GM12892 (cell line): Measurements from ENCODE around the gene PAMR1. TPM values are rescaled to one million over a fixed set of nuclear protein-coding genes. Genes with fewer than 3 reads are reported as not detected.

Experiments
- DNase-seq: peaks from one replicate; pipeline ENCODE4 v3.0.0; 2011; ENCODE audit not compliant: insufficient read length
- FAIRE-seq: peaks from 2 replicates; lab custom pipeline; 2011; peaks lifted over from hg19 to GRCh38; lab: Jason Lieb, UNC
- POLR2A ChIP-seq: IDR thresholded peaks from 2 replicates; pipeline ENCODE4 v1.6.1; 2011; ENCODE audit warnings: low read depth, low read length, control low read depth
- POLR2AphosphoS5 ChIP-seq: IDR thresholded peaks from 2 replicates; pipeline ENCODE4 v1.6.1; 2011; ENCODE audit warnings: low read depth, low read length, control low read depth
- TAF1 ChIP-seq: IDR thresholded peaks from 2 replicates; pipeline ENCODE4 v1.6.1; 2011; ENCODE audit warnings: low read depth, mild to moderate bottlenecking, control low read depth, low read length, borderline replicate concordance
- polyA plus RNA-seq: library from polyadenylated mRNA; unstranded; fragments of >200 nt; gene quantifications from one replicate; pipeline ENCODE4 v1.2.1, GENCODE V29; 2012; ENCODE audit warnings: missing spikeins, inconsistent platforms; ENCODE audit not compliant: missing spikeins

The PAMR1 gene, protein sequence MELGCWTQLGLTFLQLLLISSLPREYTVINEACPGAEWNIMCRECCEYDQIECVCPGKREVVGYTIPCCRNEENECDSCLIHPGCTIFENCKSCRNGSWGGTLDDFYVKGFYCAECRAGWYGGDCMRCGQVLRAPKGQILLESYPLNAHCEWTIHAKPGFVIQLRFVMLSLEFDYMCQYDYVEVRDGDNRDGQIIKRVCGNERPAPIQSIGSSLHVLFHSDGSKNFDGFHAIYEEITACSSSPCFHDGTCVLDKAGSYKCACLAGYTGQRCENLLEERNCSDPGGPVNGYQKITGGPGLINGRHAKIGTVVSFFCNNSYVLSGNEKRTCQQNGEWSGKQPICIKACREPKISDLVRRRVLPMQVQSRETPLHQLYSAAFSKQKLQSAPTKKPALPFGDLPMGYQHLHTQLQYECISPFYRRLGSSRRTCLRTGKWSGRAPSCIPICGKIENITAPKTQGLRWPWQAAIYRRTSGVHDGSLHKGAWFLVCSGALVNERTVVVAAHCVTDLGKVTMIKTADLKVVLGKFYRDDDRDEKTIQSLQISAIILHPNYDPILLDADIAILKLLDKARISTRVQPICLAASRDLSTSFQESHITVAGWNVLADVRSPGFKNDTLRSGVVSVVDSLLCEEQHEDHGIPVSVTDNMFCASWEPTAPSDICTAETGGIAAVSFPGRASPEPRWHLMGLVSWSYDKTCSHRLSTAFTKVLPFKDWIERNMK
- not detected for polyA plus RNA-seq

DNA sequence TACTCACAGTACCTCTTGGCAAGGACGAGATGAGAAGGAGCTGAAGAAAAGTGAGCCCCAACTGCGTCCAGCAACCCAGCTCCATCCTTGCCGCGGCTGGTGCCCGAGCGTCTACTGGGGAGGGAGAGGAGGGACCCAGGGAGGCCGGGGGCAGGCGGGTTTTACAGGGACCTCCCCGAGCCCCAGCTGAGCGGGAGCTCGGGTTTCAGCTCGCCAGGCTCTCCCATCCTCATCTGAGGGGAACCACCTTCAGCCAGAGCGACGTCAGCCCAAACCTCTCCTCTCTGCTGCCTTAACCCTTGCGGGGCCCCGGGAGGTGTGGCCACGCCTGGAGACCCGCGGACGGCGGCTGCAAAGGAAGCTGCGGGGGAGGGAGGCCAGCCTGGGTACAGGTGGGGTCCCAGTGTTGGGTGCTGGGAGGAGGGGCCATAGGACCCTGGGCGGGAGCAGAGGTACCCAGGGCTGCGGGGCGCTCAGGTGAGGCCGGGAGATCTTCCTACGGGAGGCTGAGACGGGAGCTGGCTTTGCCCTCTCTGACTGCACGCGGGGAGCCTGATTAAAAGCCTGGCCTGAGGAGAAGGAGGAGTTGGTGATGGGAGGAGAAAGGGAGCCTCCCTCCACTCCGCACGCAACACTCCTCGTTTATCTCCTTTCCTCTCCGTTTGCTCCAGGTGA, at the start of gene PAMR1:
PAMR1 (minus strand) TSS at position 116 of the 675 bp plus-strand sequence; CDS start at position 85, 31 bp downstream.
- no peak for FAIRE-seq
- peak; percentile 18 for DNase-seq
- TF ChIP-seq POLR2AphosphoS5 (no peak), POLR2A (no peak), TAF1 (no peak)

- no peak for DNase-seq
- no peak for TF ChIP-seq TAF1
- no peak for TF ChIP-seq POLR2AphosphoS5
- TF ChIP-seq POLR2A = no peak
- FAIRE-seq = no peak
Observed at GRCh38 chr11:35571696-35572095, 46.3 kb upstream of the PAMR1 start.

GRCh38 chr11:35567737-35568465, 42.5 kb upstream of the PAMR1 start:
- no peak for FAIRE-seq
- TF ChIP-seq POLR2A = no peak
- TF ChIP-seq POLR2AphosphoS5 = no peak
- TF ChIP-seq TAF1 = no peak
- no peak for DNase-seq

DNA sequence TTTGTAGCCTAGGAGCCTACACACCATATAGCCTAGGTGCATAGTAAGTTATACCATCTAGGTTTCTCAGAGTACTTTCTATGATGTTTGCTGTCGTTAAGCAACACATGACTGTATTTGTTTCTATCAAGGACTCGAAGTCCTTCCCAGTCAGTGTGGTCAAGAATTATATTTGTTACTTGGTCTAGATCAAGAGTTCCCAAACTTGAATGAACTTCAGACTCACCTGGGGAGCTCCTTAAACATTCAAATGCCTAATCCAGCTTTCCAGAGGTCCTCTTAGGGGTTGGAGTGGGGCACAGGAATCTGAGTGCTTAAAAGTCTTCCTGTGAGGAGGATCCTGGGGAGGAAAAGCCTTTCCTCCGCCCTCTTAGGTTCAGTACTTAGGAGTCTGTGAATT, 41.5 kb upstream of the PAMR1 start:
- DNase-seq (no peak), FAIRE-seq (no peak)
- TF ChIP-seq TAF1 (no peak), POLR2A (no peak)

DNA sequence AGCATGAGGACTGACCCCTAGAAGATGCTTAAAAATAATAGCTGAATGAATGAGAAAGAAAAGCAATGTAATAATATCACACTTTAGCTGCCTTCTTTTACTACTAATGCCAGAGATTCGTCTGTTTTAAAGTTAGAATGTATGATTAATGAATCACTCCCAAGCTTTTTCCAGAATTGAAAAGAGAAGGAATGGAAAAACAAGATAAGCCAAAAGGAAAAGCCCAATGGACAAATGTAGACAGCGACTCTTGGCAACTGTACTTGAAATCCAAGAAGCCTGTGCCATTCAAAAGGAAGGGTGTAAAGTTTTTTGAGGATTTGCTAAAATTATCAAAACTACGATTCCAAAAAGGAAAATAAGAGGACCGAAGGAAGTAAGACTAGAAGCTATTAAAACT, 40.8 kb upstream of the PAMR1 start:
- no peak for FAIRE-seq

GRCh38 chr11:35564245-35564595, 38.8 kb upstream of the PAMR1 start:
- FAIRE-seq = no peak
- DNase-seq = no peak

More for the DNA sequence above, 40.8 kb upstream of the PAMR1 start:
- TF ChIP-seq POLR2A (no peak), POLR2AphosphoS5 (no peak), TAF1 (no peak)
- no peak for DNase-seq

DNA sequence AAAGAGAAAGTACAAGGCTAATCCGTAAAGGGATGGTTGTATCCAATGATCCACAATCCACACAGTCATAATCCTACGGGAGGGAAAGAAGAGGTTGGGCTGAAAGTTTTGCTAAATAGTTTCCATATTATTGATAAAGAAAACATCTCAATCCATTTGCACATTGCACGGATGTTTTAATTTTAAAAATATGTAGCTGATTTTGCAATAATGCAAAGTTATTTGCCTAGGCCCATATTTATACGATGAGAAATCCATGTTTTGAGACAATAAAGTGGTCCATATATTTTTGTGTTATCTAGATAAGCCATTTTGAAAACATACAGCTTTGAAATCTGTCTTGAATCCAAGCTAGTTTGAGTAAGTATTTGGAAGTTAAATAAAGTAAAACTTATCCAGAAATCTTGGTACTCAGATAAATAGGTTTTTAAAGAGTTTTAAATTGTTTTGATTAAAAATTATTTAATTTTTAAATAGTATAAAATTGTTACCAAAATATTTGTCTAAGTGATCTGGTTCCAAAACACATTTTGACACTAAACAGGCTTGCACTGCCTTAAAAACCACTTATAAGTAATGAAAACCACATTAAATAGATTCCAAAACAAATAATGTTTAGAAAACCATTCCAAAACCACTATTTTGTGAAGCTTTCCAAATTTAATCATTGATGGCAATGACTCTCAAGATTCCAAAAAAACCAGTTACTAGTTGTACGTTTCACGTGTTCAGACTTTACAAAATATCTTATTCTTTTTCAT, 38.2 kb upstream of the PAMR1 start:
- TF ChIP-seq TAF1 (no peak), POLR2AphosphoS5 (no peak), POLR2A (no peak)
- FAIRE-seq (no peak), DNase-seq (no peak)

More at GRCh38 chr11:35564245-35564595, 38.8 kb upstream of the PAMR1 start:
- TF ChIP-seq TAF1 (no peak), POLR2A (no peak), POLR2AphosphoS5 (no peak)

- no peak for DNase-seq
- TF ChIP-seq TAF1 (no peak), POLR2AphosphoS5 (no peak), POLR2A (no peak)
- no peak for FAIRE-seq
Observed at GRCh38 chr11:35559949-35560348, 34.5 kb upstream of the PAMR1 start.

DNA sequence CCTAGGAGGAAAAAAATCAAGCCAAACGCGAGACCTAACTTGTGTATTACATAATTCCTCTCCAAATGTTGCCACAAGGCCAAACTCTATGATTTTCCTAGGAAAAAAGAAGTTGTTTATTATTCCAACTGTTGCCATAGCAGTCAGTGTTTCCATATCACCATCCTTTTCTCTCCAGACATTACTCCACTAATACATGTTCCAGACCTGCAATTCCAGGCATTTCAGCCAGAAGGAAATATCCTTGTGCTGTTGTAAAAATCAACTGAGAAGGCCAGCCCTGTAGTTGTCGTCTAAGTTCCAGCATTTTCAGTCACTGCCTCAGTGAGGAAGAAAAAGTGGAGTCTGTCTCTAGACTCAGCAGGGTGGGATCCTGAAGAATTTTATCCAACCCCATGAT, 33.1 kb upstream of the PAMR1 start:
- TF ChIP-seq POLR2A = no peak
- no peak for TF ChIP-seq POLR2AphosphoS5
- TF ChIP-seq TAF1 = no peak
- FAIRE-seq (no peak), DNase-seq (no peak)

DNA sequence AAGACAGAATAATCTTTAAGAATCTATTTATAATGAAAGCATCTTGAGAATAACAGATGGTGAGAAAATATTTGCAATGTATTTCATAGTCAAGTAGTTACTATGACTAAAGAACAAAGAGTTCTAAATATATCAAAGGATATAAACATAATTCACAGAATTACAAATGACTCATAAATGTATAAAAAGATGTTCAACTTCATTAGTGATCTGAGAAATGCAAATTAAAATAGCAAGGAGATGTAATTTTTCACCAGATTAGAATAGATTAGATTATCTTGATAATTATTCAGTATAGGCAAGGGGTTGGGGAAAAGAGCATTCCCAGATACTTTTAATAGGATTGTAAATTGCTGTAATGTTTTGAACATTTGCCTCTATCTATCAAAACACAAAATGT, 30.1 kb upstream of the PAMR1 start:
- TF ChIP-seq TAF1 (no peak), POLR2A (no peak), POLR2AphosphoS5 (no peak)
- no peak for DNase-seq
- FAIRE-seq = no peak
